ENCODE results near the gene MROH2B.

GRCh38 chr5:41048986-41049385, 22.2 kb downstream of the MROH2B start:
- TF ChIP-seq POLR2AphosphoS5 (IDR thresholded peaks at IDR 0.05; ENCODE audit: low read depth, low read length): no peak
- no peak for TF ChIP-seq SIN3A (IDR thresholded peaks at IDR 0.05; ENCODE audit: borderline replicate concordance, insufficient read depth, low read depth, low read length)
- no peak for TF ChIP-seq CTCF (IDR thresholded peaks at IDR 0.05)

Measured in Panc1 (cell line).